ENCODE data around the gene TPI1.
"Not testable (repeated sequence)": the region's sequence is repeated elsewhere in the genome, so short reads cannot be mapped to it uniquely, and the experiment has no call there.

The TPI1 gene

DNA sequence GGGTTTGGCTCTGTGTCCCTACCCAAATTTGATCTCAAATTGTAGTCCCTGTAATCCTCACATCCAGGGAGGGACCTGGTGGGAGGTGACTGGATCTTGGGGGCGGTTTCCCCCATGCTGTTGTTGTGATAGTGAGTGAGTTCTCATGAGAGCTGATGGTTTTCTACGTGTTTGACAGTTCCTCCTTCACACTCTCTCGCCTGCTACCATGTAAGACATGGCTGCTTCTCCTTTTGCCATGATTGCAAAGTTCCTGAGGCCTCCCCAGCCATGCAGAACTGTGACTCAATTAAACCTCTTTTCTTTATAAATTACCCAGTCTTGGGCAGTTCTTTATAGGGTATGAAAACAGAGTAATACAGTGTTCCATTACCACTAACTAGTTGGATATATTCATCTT is 27.0 kb downstream of the TPI1 start:
- DNase-seq, result no peak

- no peak for DNase-seq
Measured at GRCh38 chr12:6896846-6897435, 29.6 kb downstream of the TPI1 start.

- no peak for DNase-seq
Measured at GRCh38 chr12:6899427-6899826, 32.1 kb downstream of the TPI1 start.

DNA sequence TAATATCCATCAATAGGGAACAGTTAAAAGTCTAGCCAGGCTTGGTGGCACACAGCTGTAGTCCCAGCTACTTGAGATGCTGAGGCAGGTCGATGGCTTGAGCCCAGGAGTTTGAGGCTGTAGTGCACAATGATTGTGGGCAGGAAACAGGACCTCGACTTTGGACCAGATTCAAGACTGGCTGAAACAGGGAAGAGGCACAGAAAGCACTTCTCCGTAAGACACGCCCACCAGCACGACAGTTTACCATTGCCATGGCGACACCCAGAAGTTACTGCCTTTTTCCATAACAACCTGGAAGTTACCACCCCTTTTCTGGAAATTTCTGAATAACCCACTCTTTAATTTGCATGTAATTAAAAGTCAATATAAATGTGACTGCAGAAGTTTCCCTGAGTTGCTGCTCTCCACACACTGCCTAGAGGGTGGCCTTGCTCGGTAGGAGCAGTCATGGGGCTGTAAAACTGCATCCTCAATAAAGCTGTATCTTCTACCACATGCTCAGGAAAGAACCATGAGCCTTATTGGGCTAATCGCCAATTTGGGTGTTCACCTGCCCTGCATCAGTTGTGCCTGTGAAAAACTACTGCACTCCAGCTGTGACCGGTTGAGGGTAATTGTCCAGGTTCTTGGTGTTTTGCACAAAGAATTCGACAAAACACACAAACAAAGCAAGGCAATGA is 32.6 kb downstream of the TPI1 start:
- DNase-seq, result no peak

DNA sequence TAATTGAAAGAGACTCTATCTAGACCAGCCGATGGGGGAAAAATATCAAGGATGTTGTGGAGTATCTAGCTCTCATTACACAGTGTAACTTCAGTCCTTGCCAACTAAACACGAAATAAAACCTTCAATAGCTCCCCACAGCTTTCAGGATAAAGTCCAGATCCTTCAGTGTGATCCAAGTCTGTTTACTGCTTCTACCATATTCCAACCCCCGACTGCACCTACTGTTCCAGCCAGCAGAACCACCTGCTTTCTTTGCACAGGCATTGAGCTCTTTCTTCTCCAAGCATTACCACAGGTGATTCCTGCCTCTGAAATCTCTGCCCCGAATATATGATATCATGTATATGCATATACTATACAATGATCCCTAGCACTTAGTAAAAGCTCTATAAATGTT is 35.1 kb downstream of the TPI1 start:
- no peak for DNase-seq

DNA sequence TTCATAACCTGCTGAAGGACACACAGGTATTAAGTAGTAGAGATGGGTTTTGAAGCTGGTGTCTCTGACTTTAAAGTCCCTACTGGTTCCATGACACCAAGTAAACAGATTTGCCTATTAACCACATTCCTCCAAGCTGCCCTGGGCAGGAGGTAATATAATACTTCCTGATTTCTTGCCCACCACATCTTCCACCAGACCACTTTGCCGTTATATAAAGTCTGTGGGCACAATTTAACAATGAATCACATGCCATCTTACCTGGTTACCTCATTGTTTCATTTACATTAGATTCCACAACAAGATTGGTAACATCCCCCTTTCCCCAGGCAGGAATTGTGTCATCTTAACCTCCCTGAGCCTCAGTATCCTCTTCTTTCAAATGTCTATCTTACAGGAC is 36.4 kb downstream of the TPI1 start:
- DNase-seq, result no peak

DNA sequence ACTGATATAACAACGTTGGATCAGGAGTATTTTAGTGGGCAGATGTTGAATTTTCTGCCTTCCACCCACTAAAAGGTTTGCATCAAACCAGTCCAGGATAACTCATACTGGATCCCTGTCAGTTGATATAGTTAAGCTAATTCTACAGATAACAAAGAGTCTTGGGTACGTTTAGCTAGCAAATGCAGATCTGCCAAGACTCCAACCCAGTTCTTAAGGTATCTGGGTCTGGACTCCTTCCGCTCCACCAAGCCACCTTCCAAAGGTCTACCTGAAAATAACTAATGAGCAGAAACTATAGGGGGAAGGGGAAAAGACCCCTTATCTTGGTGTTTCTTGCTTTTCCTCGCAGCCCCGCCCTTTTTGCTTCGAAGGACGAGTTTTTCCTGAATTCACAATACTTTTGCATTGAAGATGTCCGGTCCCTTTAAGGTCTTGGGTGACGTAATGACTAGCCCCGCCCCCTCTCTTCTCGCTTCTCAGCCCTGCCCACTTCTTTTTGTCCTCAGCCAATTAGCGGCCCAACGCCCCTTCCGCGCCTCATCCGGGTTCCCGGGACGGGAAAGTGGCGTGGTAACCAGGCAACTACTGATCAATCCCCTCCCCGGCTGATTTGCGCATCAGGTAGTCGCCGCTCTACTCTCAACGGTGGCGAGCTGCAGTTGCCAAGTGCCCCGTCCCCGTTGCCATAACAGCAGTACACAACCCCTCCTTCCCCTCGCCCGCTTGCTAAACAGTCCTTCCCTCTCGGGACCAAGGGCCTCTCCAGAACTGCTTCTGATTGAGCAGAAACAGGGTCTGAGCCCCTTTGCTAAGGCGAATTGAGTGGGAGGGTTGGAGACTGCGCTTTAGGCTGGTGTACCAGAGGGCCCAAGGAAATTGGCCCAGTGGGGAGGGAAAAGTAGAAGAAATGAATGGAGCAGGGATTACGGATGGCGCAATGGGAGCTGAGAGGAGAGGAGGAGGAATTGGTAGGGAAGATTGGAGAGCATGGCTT is 37.2 kb downstream of the TPI1 start, which contains the start of gene LRRC23:
LRRC23 (plus strand) TSS at position 543 of the 997 bp plus-strand sequence. CDS start 812 bp downstream, outside the sequence.
- peak; percentile 98 for DNase-seq

DNA sequence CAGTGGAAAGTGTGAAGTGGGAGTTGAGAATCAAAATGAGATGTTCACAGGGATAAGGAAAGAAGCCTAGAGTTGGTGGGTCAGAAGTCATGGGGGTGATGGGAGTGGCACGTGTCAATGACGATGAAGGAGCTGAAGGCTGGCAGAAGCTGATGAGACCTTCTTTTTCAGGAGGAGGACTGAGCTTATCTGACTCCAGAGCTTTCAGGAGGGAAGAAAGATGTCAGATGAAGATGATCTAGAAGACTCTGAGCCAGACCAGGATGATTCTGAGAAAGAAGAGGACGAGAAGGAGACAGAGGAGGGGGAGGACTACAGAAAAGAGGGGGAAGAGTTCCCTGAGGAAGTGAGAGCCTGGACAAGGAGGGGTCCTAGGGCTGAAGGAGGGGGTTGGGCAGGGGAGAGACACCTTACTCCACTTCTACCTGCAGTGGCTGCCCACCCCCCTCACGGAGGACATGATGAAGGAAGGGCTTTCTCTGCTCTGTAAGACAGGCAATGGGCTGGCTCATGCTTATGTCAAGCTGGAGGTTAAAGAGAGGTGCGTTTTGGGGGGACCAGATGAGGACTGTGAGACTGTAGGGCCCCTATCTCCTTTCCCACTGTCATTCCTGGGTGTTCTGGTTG is 38.2 kb downstream of the TPI1 start:
- no peak for DNase-seq

- DNase-seq, result not testable (repeated sequence)
Measured at GRCh38 chr12:6908141-6908540, 40.8 kb downstream of the TPI1 start.

DNA sequence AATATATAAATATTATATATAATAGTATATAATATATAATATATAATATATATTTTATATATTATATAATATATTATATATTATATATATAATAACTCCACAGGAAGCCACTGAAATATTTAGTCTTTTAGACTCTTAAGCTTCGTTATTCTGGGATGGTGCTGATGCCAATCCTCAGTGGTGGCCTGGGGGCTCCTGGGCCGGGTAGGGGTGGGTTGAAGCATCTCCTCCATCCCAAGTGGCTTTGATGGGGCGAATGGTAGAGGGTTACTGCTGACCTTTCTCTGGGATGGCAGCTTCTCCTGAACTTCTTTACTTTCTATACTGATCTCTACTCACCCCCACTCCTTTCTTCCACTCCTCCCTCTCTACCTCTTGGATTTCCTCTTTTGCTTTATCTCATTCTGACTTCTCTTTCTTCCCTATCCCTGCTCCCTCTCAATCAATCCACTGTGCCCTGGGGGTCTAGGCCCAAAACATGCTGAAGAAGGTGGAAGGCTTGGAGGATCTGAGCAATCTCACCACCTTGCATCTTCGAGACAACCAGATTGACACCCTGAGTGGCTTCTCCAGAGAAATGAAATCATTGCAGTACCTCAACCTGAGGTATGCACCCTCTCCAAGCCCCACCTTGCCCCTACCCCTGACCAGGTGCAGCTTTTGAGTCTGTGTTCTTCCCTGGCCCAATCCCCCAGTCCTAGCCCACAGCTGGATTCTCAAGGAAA is 42.3 kb downstream of the TPI1 start:
- DNase-seq, result no peak

- DNase-seq, result no peak
Measured at GRCh38 chr12:6912164-6912935, 45.0 kb downstream of the TPI1 start.

GRCh38 chr12:6914246-6914946 is 47.1 kb downstream of the TPI1 start, which contains the start of gene ENO2:
Gene ENO2 (plus strand): TSS chr12:6914580. CDS start chr12:6915833, 1,253 bp downstream.
- peak; percentile 82 for DNase-seq

GRCh38 chr12:6914947-6915788 is 47.8 kb downstream of the TPI1 start:
- no peak for DNase-seq

DNA sequence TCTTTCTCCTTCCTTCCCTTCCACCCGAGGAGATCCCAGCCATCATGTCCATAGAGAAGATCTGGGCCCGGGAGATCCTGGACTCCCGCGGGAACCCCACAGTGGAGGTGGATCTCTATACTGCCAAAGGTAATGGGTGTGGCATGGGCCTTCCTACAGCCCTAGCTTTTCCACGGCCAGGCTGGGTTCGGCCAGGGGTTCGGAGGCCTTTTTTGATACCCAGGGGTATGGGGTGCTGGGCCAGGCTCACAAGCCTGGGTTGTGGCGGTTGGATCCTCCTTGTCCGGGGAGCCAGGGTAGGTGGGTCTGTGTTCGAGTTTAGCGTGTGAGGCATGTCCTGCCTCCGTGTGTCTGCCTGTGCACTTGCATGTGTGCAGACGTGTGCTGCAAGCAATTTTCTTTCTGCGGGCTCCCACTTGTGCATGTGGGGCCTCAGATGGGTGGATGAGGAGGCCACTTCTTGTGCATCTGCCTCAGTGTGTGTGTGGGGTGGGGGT is 48.5 kb downstream of the TPI1 start:
- DNase-seq, result no peak

- DNase-seq, result no peak
Measured at GRCh38 chr12:6916426-6917200, 49.3 kb downstream of the TPI1 start.

- no peak for DNase-seq
Measured at GRCh38 chr12:6917491-6918231, 50.3 kb downstream of the TPI1 start.

GRCh38 chr12:6919588-6919987 is 52.3 kb downstream of the TPI1 start:
- DNase-seq, result no peak

Measured in effector CD4-positive, alpha-beta T cell (primary cell).